Chondrocyte (in vitro differentiated cells): ENCODE measurements around the gene PARD3B. TPM values are rescaled to one million over a fixed set of nuclear protein-coding genes. Genes with fewer than 3 reads are reported as not detected.

Source experiments
- DNase-seq: peaks from one replicate; pipeline ENCODE4 v3.0.0; 2021; ENCODE audit warnings: mixed read lengths, low spot score
- H3K27ac Mint-ChIP-seq: one replicate; pipeline ENCODE4 v1.8.0; 2021; ENCODE audit warnings: mild to moderate bottlenecking, moderate library complexity, mixed read lengths; ENCODE audit not compliant: unreplicated experiment
- H3K27me3 Mint-ChIP-seq: 2 replicates; pipeline ENCODE4 v1.8.0; 2021; ENCODE audit warnings: low read depth, mixed read lengths
- H3K36me3 Mint-ChIP-seq: 2 replicates; pipeline ENCODE4 v1.8.0; 2021; ENCODE audit warnings: low read depth, mixed read lengths
- H3K4me1 Mint-ChIP-seq: 2 replicates; pipeline ENCODE4 v1.8.0; 2021; ENCODE audit warnings: low read depth, mild to moderate bottlenecking, mixed read lengths
- H3K4me3 Mint-ChIP-seq: one replicate; pipeline ENCODE4 v1.8.0; 2021; ENCODE audit warnings: mild to moderate bottlenecking, moderate library complexity, mixed read lengths; ENCODE audit not compliant: unreplicated experiment
- H3K9me3 Mint-ChIP-seq: 2 replicates; pipeline ENCODE4 v1.8.0; 2021; ENCODE audit warnings: low read depth, mixed read lengths
- total RNA-seq: library from RNA; stranded (reverse); gene quantifications from 3 replicates; pipeline ENCODE4 v1.2.1, GENCODE V29; 2021
- TF ChIP-seq, protein P1 (sequence below): fragments of 200-600 bp; sonication (generic); IDR thresholded peaks from 2 replicates; pipeline ENCODE4 v1.5.0; 2021; ENCODE audit warnings: antibody characterized with exemption, mild to moderate bottlenecking, moderate library complexity

PARD3B gene
- total RNA-seq, 1 donor from 2014 or later: 24.9 TPM

DNA sequence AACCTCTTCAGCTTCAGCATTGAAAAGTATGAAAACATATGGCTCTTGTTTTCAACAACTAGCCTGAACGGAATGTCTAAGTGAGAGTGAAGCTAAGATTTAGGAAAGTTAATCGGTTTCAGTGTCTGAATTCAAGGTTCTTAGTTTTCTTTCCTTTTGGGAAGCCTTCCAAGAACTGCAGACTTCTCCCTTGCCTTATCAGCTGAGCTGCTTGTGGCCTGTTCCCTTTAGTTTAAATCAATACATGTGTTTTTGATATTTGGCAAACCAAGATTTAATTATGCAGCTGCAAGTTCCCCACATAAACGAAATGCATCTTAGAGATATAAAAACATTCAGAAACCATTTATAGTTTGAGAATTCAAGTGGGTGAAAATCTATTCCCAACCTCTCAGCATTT is 862.7 kb downstream of the PARD3B start:
- Mint-ChIP-seq H3K4me1 (peaks cover 50% of the 10 kb centered on the region), H3K4me3 (no peak overlapping the region)
- DNase-seq: no peak

DNA sequence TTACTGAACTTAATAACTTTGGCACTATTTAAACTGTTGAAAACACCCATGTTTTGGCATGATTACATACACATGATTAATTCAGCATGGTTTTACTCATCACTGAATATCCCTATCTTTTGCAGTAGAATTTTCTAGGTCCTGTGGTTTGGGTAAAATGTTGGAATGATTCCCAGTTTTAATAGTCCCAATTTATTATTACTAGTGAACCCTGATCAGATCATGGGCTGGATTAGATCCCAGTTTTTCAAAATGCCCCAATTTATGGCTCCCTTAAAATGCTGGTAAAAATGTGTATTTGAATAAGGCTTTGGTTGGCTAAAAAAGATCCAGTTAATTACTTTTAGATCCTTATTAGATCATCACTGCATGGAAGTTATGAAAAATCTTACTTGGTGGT is 863.4 kb downstream of the PARD3B start:
- DNase-seq: no peak
- Mint-ChIP-seq H3K27ac (no peak overlapping the region), H3K36me3 (no peaks in the 10 kb centered on the region), H3K4me3 (no peak overlapping the region), H3K9me3 (no peaks in the 10 kb centered on the region), H3K27me3 (no peaks in the 10 kb centered on the region), H3K4me1 (peaks cover 46% of the 10 kb centered on the region)
- TF ChIP-seq, protein P1, sequence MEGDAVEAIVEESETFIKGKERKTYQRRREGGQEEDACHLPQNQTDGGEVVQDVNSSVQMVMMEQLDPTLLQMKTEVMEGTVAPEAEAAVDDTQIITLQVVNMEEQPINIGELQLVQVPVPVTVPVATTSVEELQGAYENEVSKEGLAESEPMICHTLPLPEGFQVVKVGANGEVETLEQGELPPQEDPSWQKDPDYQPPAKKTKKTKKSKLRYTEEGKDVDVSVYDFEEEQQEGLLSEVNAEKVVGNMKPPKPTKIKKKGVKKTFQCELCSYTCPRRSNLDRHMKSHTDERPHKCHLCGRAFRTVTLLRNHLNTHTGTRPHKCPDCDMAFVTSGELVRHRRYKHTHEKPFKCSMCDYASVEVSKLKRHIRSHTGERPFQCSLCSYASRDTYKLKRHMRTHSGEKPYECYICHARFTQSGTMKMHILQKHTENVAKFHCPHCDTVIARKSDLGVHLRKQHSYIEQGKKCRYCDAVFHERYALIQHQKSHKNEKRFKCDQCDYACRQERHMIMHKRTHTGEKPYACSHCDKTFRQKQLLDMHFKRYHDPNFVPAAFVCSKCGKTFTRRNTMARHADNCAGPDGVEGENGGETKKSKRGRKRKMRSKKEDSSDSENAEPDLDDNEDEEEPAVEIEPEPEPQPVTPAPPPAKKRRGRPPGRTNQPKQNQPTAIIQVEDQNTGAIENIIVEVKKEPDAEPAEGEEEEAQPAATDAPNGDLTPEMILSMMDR: no peak

More for the DNA sequence above, 862.7 kb downstream of the PARD3B start:
- Mint-ChIP-seq H3K27ac (peak overlapping the region; percentile 77), H3K36me3 (no peaks in the 10 kb centered on the region), H3K9me3 (no peaks in the 10 kb centered on the region), H3K27me3 (no peaks in the 10 kb centered on the region)
- TF ChIP-seq, protein P1: no peak

GRCh38 chr2:205409411-205409810 is 864.1 kb downstream of the PARD3B start:
- Mint-ChIP-seq H3K27me3 (no peaks in the 10 kb centered on the region), H3K36me3 (no peaks in the 10 kb centered on the region), H3K4me1 (peaks cover 46% of the 10 kb centered on the region)

DNA sequence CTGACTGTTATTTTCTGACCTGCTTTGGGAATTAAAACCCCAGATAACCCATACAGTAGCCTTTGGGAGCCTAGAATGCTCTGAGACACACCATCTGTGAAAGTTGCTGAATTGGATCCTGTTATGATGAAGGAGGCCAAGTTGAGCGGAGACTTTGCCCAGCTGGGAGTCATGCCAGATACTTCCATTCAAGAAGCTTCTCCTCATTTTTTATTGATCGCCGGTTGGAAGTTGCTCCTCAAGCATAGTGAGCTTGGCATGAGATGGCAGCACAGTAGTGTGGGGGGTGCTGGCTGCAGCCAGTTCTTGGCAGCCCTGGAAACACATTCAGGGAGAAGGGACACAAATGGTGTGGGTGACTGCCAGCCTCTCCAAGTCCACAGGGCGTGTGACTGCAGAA is 866.3 kb downstream of the PARD3B start:
- DNase-seq: no peak
- TF ChIP-seq, protein P1: no peak
- no peaks in the 10 kb centered on the region for H3K27me3 Mint-ChIP-seq
- H3K9me3 Mint-ChIP-seq: no peaks in the 10 kb centered on the region
- peaks cover 31% of the 10 kb centered on the region for H3K4me1 Mint-ChIP-seq
- H3K27ac Mint-ChIP-seq: no peak overlapping the region
- no peaks in the 10 kb centered on the region for H3K36me3 Mint-ChIP-seq
- H3K4me3 Mint-ChIP-seq: no peak overlapping the region

More at GRCh38 chr2:205409411-205409810, 864.1 kb downstream of the PARD3B start:
- H3K27ac Mint-ChIP-seq: peak overlapping the region; percentile 29
- TF ChIP-seq, protein P1: no peak
- no peak overlapping the region for H3K4me3 Mint-ChIP-seq
- H3K9me3 Mint-ChIP-seq: no peaks in the 10 kb centered on the region
- no peak for DNase-seq

DNA sequence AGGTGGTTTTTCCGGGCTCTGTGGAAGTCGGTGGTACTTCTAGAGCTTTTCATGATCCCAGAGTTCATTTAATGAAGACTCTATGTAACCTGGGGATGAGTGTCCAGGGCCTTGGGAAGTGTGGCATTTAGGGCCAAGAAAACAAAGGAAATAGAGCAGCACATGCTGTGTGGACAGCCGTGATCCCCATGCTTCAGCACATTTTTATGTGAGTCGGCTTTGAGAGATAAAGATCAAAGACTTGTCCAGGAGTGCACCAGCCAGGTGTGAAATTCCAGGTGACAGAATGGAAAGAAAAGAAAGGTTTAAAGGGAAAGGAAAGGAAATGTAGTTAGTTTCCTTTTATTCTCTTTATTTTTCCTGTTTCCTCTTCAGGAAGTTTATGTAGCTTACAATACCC is 879.1 kb downstream of the PARD3B start:
- TF ChIP-seq, protein P1: no peak
- Mint-ChIP-seq H3K36me3 (no peaks in the 10 kb centered on the region), H3K9me3 (peaks cover 3% of the 10 kb centered on the region), H3K27ac (no peak overlapping the region), H3K4me3 (no peak overlapping the region), H3K27me3 (no peaks in the 10 kb centered on the region), H3K4me1 (peaks cover 11% of the 10 kb centered on the region)
- no peak for DNase-seq
